ENCODE measurements around the gene CACNA1D. TPM values are rescaled to one million over a fixed set of nuclear protein-coding genes. Genes with fewer than 3 reads are reported as not detected.
A peak's percentile ranks its signal among the peaks of the same experiment; 100 is the strongest.

Gene CACNA1D
- total RNA-seq, 1 donor from 2014 or later = 0.95 TPM

GRCh38 chr3:53815651-53816050 is 321.2 kb downstream of the CACNA1D start:
- Mint-ChIP-seq H3K4me1 (ENCODE audit: low read depth) (no peaks in the 10 kb centered on the region), H3K4me3 (ENCODE audit: unreplicated experiment) (no peak overlapping the region), H3K27me3 (ENCODE audit: low read depth) (no peaks in the 10 kb centered on the region), H3K9me3 (ENCODE audit: low read depth) (no peaks in the 10 kb centered on the region), H3K36me3 (ENCODE audit: low read depth) (no peaks in the 10 kb centered on the region), H3K27ac (ENCODE audit: unreplicated experiment) (no peak overlapping the region)
- DNase-seq (ENCODE audit: low spot score) = peak; percentile 63
- TF ChIP-seq, protein P1, sequence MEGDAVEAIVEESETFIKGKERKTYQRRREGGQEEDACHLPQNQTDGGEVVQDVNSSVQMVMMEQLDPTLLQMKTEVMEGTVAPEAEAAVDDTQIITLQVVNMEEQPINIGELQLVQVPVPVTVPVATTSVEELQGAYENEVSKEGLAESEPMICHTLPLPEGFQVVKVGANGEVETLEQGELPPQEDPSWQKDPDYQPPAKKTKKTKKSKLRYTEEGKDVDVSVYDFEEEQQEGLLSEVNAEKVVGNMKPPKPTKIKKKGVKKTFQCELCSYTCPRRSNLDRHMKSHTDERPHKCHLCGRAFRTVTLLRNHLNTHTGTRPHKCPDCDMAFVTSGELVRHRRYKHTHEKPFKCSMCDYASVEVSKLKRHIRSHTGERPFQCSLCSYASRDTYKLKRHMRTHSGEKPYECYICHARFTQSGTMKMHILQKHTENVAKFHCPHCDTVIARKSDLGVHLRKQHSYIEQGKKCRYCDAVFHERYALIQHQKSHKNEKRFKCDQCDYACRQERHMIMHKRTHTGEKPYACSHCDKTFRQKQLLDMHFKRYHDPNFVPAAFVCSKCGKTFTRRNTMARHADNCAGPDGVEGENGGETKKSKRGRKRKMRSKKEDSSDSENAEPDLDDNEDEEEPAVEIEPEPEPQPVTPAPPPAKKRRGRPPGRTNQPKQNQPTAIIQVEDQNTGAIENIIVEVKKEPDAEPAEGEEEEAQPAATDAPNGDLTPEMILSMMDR (IDR thresholded peaks at IDR 0.05) = no peak

DNA sequence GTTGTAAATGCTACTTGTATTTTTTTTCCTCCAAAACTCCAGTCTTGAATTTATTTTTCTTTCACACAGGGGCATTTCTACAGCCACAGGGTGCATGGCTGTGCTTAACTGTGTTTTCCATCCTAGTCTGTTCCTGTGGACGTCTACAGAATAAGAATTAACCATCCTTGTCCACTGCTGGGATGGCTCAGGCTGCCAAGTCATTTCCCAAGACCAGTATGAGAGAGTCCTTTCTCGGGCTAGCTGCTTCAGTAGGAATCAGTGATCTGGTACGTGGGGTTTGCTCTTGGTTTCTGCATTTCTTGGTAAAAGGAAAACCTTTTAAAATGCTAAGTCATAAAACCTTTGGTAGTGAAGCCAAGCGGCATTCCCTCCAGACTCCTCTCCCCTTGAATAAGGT is 322.0 kb downstream of the CACNA1D start:
- no peak overlapping the region for H3K4me3 Mint-ChIP-seq (ENCODE audit: unreplicated experiment)
- H3K27ac Mint-ChIP-seq (ENCODE audit: unreplicated experiment) = no peak overlapping the region
- DNase-seq (ENCODE audit: low spot score) = no peak
- no peaks in the 10 kb centered on the region for H3K9me3 Mint-ChIP-seq (ENCODE audit: low read depth)
- TF ChIP-seq, protein P1 (IDR thresholded peaks at IDR 0.05) = no peak
- no peaks in the 10 kb centered on the region for H3K4me1 Mint-ChIP-seq (ENCODE audit: low read depth)
- H3K36me3 Mint-ChIP-seq (ENCODE audit: low read depth) = no peaks in the 10 kb centered on the region
- no peaks in the 10 kb centered on the region for H3K27me3 Mint-ChIP-seq (ENCODE audit: low read depth)

GRCh38 chr3:53817211-53817610 is 322.8 kb downstream of the CACNA1D start:
- TF ChIP-seq, protein P1 (IDR thresholded peaks at IDR 0.05) = no peak
- peak; percentile 50 for DNase-seq (ENCODE audit: low spot score)
- Mint-ChIP-seq H3K36me3 (ENCODE audit: low read depth) (no peaks in the 10 kb centered on the region), H3K9me3 (ENCODE audit: low read depth) (no peaks in the 10 kb centered on the region), H3K4me3 (ENCODE audit: unreplicated experiment) (no peak overlapping the region), H3K27me3 (ENCODE audit: low read depth) (no peaks in the 10 kb centered on the region), H3K27ac (ENCODE audit: unreplicated experiment) (no peak overlapping the region), H3K4me1 (ENCODE audit: low read depth) (no peaks in the 10 kb centered on the region)

DNA sequence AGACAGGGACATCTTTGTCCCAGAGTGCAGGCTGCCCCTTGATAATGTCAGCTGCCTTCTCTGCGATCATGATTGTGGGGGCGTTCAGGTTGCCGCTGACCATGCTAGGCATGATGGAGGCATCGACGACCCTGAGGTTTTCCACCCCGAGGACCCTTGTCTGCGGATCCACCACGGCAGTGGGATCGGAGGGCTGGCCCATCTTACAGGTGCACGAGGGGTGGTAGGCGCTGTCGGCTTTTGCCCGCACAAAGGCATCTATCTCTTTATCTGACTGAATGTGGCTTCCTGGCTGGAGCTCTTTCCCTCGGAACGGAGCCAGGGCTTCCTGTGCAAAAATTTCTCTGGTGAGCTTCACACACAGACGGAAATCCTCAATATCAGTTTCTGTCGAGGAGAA is 323.4 kb downstream of the CACNA1D start:
- Mint-ChIP-seq H3K27ac (ENCODE audit: unreplicated experiment) (no peak overlapping the region), H3K4me1 (ENCODE audit: low read depth) (no peaks in the 10 kb centered on the region), H3K9me3 (ENCODE audit: low read depth) (no peaks in the 10 kb centered on the region), H3K27me3 (ENCODE audit: low read depth) (no peaks in the 10 kb centered on the region), H3K4me3 (ENCODE audit: unreplicated experiment) (no peak overlapping the region), H3K36me3 (ENCODE audit: low read depth) (no peaks in the 10 kb centered on the region)
- no peak for DNase-seq (ENCODE audit: low spot score)
- TF ChIP-seq, protein P1 (IDR thresholded peaks at IDR 0.05) = no peak

DNA sequence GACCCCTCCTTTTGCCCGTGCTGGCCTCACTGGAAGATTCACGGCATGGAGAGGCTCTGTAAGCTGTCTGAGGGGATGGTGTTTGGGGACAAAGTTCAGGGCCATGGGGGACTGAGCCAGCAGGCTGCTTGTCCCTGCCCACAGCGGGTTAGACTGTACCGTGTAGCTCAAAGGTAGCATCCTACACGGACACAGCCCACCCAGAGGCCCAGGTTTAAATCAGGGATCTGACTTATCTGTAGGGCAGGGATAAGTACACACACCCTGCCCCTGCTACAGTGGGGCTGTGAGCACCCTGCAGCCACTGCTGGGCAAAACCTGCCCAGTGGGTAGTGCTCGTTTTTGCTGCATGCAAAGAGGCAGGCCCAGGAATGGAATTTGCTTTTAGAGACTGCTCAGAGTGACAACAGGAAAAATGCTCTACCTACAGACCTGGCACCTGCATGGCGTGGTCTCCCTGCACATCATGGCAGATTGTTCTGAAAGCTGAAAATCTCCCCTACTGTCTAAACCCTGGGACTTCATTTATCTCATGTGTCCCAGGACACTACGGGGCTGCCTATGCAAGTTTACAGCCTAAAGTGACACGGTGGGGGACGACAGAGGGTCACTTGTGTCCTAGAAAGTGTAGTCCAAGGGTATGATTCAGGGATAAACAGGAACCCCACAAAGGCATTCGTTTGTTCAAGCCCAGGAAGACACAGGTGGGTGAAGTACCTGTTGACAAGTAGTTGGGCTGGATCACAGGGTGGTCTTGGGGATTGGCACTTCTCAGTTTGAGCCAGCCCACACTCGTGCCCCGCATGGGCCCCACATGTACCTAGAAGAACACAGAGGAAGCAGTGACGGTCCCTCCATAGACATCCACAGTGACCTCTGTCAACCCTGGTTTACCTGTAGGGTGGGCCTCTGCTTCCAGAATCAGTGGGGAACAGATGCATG is 324.1 kb downstream of the CACNA1D start:
- no peaks in the 10 kb centered on the region for H3K9me3 Mint-ChIP-seq (ENCODE audit: low read depth)
- no peaks in the 10 kb centered on the region for H3K36me3 Mint-ChIP-seq (ENCODE audit: low read depth)
- TF ChIP-seq, protein P1 (IDR thresholded peaks at IDR 0.05) = no peak
- H3K4me3 Mint-ChIP-seq (ENCODE audit: unreplicated experiment) = no peak overlapping the region
- H3K4me1 Mint-ChIP-seq (ENCODE audit: low read depth) = no peaks in the 10 kb centered on the region
- no peak overlapping the region for H3K27ac Mint-ChIP-seq (ENCODE audit: unreplicated experiment)
- DNase-seq (ENCODE audit: low spot score) = no peak
- no peaks in the 10 kb centered on the region for H3K27me3 Mint-ChIP-seq (ENCODE audit: low read depth)
